Lung (tissue), 12 donors: ENCODE measurements around the gene CFAP74. TPM values are rescaled to one million over a fixed set of nuclear protein-coding genes. Genes with fewer than 3 reads are reported as not detected.
A peak's percentile ranks its signal among the peaks of the same experiment; 100 is the strongest.
"Not testable (repeated sequence)": the region's sequence is repeated elsewhere in the genome, so short reads cannot be mapped to it uniquely, and the experiment has no call there.

Source experiments
- ATAC-seq: fragments of 200-7000 bp; cut with Tn5 transposase; one replicate; pipeline ENCODE4 v1.9.1; 2020; ENCODE audit warnings: moderate number of reproducible peaks; ENCODE audit not compliant: insufficient read depth, low FRiP score
- DNase-seq, 3 donors: peaks; one replicate each; pipeline ENCODE4 v3.0.0-alpha.2; 2013 to 2017
- H3K27ac ChIP-seq, 2 donors: one replicate each; pipeline ENCODE4 v1.5.1; 2013; ENCODE audit warnings: mild to moderate bottlenecking in 2 of 2, moderate library complexity in 2 of 2, control low read depth in 1 of 2, inconsistent platforms in 1 of 2, low read depth in 1 of 2, low read length in 1 of 2
- H3K27me3 ChIP-seq, 3 donors: one replicate each; pipeline ENCODE4 v1.5.1; 2013; ENCODE audit warnings: low read length in 2 of 3; ENCODE audit not compliant: control insufficient read depth in 3 of 3, insufficient read depth in 3 of 3
- H3K36me3 ChIP-seq, 4 donors: one replicate each; pipeline ENCODE4 v1.5.1; 2013; ENCODE audit warnings: low read length in 4 of 4, mild to moderate bottlenecking in 1 of 4, moderate library complexity in 1 of 4; ENCODE audit not compliant: control insufficient read depth in 4 of 4, insufficient read depth in 4 of 4
- H3K4me1 ChIP-seq, 5 donors: one replicate each; pipeline ENCODE4 v1.5.1; 2013; ENCODE audit warnings: low read length in 5 of 5, mild to moderate bottlenecking in 2 of 5, moderate library complexity in 1 of 5; ENCODE audit not compliant: control insufficient read depth in 5 of 5, insufficient read depth in 5 of 5
- H3K4me3 ChIP-seq: one replicate; pipeline ENCODE4 v1.5.1; 2013; ENCODE audit warnings: mild to moderate bottlenecking, control low read depth, moderate library complexity
- H3K9ac ChIP-seq, 2 donors: one replicate each; pipeline ENCODE4 v1.5.1; 2013; ENCODE audit warnings: low read length in 2 of 2, control low read depth in 1 of 2; ENCODE audit not compliant: insufficient read depth in 1 of 2
- H3K9me3 ChIP-seq, 4 donors: one replicate each; pipeline ENCODE4 v1.5.1; 2013; ENCODE audit warnings: low read length in 3 of 4, mild to moderate bottlenecking in 1 of 4, moderate library complexity in 1 of 4; ENCODE audit not compliant: control insufficient read depth in 4 of 4, insufficient read depth in 3 of 4
- WGBS, 2 donors: extraction: QIAGEN DNeasy Blood & Tissue Kit; methylation state at CpG; one replicate each; pipeline ENCODE4 v1.1.7; 2013; 5-methylcytosine and 5-hydroxymethylcytosine counted together
- polyA plus RNA-seq, 2 donors: library from polyadenylated mRNA; stranded (reverse); fragments of 200-250 nt; gene quantifications; one replicate each; pipeline ENCODE4 v1.2.1, GENCODE V29; 2013
- total RNA-seq, 2 donors: library from RNA; depleted of rRNA in 1 of 2; stranded (reverse); fragments of >200 nt in 1 of 2; gene quantifications; one replicate each; pipeline ENCODE4 v1.2.1, GENCODE V29; 2014 to 2021
- TF ChIP-seq, protein P1 (sequence below): IDR thresholded peaks from 2 replicates; pipeline ENCODE4 v1.5.1; 2012; ENCODE audit warnings: mild to moderate bottlenecking; ENCODE audit errors: control extremely low read depth, extremely low read depth
- donor health status: control.
- donor health status: control.
- donor health status: Bipolar disorder and iron deficiency.
- donor health status: healthy.
- donor health status: DM: yes; HTN: yes; CAD: no.

Gene CFAP74
- total and polyA plus RNA-seq, 4 donors: 3.1 to 20.8 (median 5.3) TPM

DNA sequence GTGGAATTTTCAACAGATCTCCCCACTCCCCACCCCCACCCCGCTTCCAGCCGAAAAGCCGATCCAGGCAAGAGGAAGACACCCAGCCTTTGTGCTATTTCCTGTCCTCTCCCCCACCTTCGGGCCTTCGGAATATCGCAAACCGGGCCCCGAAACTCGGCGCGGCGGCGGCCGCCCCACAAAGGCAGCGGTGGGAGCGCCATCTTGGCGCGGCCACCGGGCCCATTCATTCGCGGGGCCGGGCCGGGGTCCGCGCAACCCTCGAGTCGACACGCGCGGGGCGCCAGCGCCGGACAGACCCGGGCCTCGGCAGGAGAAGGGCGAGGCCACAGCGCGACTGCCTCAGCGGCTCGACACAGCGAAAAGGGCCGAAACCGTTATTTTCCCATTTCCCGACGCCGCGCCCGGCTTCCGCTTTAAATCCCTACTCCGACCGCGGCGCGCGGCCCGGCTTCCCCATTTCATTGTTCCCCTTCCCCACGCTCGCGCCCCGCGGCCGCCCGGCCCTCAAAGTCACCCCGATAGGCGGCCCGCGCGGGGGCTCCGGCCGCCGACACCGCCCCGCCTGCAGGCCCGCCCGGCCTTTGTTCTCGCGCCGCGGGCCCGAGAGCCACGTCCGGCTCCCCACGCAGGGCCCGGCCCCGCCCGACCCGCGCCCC, 113.6 kb downstream of the CFAP74 start:
- Histone ChIP-seq H3K27me3 (no peaks in the 10 kb centered on the region), H3K36me3 (peaks cover 0 to 2% (median under 1%) of the 10 kb centered on the region in 4 donors), H3K27ac (peak overlapping the region; percentile 90 to 95), H3K9me3 (no peaks in the 10 kb centered on the region), H3K9ac (peak overlapping the region; percentile 36 to 63), H3K4me3 (peak overlapping the region; percentile 89), H3K4me1 (peaks cover 5 to 27% (median 9%) of the 10 kb centered on the region in 5 donors)
- 0% methylated on average over 63 to 88 of the region's 88 CpGs for WGBS, 2 donors
- DNase-seq: peak; percentile 35 to 56 (median 52)
- ATAC-seq: peak; percentile 21
- TF ChIP-seq, protein P1, sequence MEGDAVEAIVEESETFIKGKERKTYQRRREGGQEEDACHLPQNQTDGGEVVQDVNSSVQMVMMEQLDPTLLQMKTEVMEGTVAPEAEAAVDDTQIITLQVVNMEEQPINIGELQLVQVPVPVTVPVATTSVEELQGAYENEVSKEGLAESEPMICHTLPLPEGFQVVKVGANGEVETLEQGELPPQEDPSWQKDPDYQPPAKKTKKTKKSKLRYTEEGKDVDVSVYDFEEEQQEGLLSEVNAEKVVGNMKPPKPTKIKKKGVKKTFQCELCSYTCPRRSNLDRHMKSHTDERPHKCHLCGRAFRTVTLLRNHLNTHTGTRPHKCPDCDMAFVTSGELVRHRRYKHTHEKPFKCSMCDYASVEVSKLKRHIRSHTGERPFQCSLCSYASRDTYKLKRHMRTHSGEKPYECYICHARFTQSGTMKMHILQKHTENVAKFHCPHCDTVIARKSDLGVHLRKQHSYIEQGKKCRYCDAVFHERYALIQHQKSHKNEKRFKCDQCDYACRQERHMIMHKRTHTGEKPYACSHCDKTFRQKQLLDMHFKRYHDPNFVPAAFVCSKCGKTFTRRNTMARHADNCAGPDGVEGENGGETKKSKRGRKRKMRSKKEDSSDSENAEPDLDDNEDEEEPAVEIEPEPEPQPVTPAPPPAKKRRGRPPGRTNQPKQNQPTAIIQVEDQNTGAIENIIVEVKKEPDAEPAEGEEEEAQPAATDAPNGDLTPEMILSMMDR: no peak

DNA sequence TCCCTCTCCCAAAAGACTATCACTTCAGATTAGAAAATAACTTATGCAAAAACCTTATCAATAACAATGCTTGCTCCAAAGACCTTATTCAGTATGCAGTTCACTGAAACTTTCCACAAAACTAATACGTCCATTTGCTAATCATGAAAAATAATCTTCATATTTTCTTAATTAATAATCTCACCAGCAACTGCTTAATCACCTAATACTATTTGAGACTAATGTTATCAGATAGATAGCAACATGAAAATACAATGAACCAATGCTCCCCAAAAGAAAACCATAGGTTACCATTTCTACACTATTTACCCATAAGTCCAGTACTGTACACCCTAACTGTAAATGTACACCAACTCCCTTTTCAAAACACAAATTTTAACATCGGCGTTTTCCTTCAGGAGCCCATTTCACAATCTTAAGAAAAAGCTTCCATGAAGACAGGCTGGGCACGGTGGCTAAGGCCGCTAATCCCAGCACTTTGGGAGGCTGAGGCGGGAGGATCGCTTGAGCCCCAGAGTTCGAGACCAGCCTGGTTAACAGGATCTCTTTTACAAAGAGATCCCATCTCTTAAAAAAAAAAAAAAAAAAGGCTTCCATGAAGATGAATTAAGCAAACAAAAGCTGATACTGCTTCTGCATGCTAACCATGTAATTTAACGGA, 114.4 kb downstream of the CFAP74 start:
- Histone ChIP-seq H3K4me1 (peaks cover 5 to 22% (median 9%) of the 10 kb centered on the region in 5 donors), H3K9ac (peak overlapping the region; percentile 36 to 63), H3K4me3 (peak overlapping the region; percentile 89), H3K9me3 (no peaks in the 10 kb centered on the region), H3K27ac (peak overlapping the region; percentile 17 to 95), H3K36me3 (peaks cover 0 to 2% (median under 1%) of the 10 kb centered on the region in 4 donors), H3K27me3 (no peaks in the 10 kb centered on the region)
- DNase-seq: peak in 1 of 3 donors; percentile 27
- TF ChIP-seq, protein P1: no peak
- ATAC-seq: no peak
- WGBS, 2 donors: 9 to 12% methylated on average over 9 of the region's 9 CpGs

DNA sequence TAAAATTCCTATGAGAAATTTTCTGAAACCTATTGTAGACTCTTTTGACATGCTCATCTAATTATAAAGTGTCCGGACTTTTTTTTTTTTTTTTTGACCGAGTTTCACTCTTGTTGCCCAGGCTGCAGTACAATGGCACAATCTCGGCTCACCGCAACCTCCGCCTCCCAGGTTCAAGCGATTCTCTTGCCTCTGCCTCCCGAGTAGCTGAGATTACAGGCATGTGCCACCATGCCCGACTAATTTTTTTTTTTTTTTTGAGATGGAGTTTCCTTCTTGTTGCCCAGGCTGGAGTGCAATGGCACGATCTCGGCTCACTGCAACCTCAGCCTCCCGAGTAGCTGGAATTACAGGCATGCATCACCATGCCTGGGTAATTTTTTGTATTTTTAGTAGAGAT, 119.7 kb downstream of the CFAP74 start:
- not testable (repeated sequence) for H3K4me3 ChIP-seq, H3K27ac ChIP-seq, DNase-seq, H3K27me3 ChIP-seq, H3K36me3 ChIP-seq, ATAC-seq, H3K9me3 ChIP-seq
- H3K4me1 ChIP-seq: peaks cover 0 to 26% (median 8%) of the 10 kb centered on the region in 5 donors
- H3K9ac ChIP-seq: peak overlapping the region in 1 of 2 donors; percentile 38
- 74 to 85% methylated on average over 11 of the region's 11 CpGs for WGBS, 2 donors

DNA sequence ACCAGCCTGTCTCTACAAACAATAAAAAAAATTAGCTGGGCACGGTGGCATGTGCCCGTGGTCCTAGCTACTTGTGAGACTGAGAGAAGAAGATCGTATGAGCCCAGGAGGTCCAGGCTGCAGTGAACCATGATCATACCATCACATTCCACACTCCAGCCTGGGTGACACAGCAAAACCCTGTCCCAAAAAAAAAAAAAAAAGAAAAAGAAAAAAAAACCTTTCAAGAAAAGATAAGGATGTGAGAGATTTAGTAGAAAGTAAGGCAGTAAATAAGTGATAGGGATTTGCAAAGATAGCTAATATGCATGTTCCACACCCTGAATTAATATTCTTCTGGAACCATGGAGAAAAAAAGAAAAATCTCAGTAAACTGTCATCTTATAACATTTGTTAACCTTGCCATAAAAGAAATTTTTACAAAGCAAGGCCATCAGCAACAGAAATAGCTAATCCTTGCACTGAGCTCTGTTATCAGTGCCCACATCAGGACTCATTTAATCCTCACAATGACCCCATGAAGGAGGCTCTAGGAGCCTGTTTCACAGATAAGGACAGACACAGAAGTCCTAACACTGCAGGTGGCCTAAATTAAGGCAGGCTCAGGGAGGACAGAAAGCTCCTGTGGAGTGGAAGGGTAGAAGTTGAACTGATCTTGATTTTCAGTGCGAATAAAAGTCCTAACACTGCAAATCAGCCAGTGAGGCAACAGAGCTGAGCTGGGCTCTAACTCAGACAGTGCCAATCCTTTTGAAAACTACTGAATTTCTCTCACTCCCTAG, 120.3 kb downstream of the CFAP74 start:
- Histone ChIP-seq H3K27me3 (no peaks in the 10 kb centered on the region), H3K9me3 (no peaks in the 10 kb centered on the region), H3K36me3 (peaks cover 0 to 5% (median 2%) of the 10 kb centered on the region in 4 donors), H3K27ac (no peak overlapping the region), H3K9ac (peak overlapping the region in 1 of 2 donors; percentile 38), H3K4me1 (peaks cover 0 to 27% (median 6%) of the 10 kb centered on the region in 5 donors), H3K4me3 (no peak overlapping the region)
- DNase-seq (no peak), ATAC-seq (no peak)
- TF ChIP-seq, protein P1: no peak
- 48 to 53% methylated on average over 4 of the region's 4 CpGs for WGBS, 2 donors
